Adrenal gland (tissue), 12 donors: ENCODE data around the gene NETO1. TPM values are rescaled to one million over a fixed set of nuclear protein-coding genes. Genes with fewer than 3 reads are reported as not detected.

Experiments
- DNase-seq, 7 donors: peaks; one replicate each; pipeline ENCODE4 v3.0.0-alpha.2; 2019 to 2020
- H3K27ac ChIP-seq, 5 donors: fragments of 200-600 bp; sonication (generic) in 4 of 5; 1 replicate in 3 of 5; 2 replicates in 2 of 5; pipeline versions ENCODE4 v1.5.1 to v1.8.0; 2016 to 2020; ENCODE audit warnings: mild to moderate bottlenecking in 1 of 5
- H3K27me3 ChIP-seq: fragments of 200-600 bp; 2 replicates; pipeline ENCODE4 v1.8.0; 2021
- H3K36me3 ChIP-seq, 2 donors: fragments of 200-600 bp; replicated peaks in 1 of 2; 1 replicate in 1 of 2; 2 replicates in 1 of 2; pipeline versions ENCODE4 v1.5.1 to v1.8.0; 2018 to 2022
- H3K4me1 ChIP-seq, 2 donors: fragments of 200-600 bp; replicated peaks in 1 of 2; 1 replicate in 1 of 2; 2 replicates in 1 of 2; pipeline versions ENCODE4 v1.5.1 to v1.8.0; 2018 to 2021
- H3K4me3 ChIP-seq, 4 donors: fragments of 200-600 bp; sonication (generic) in 3 of 4; one replicate each; pipeline ENCODE4 v1.5.1; 2016 to 2018
- H3K9me3 ChIP-seq, 3 donors: fragments of 200-600 bp; sonication (generic) in 1 of 3; replicated peaks in 1 of 3; 1 replicate in 2 of 3; 2 replicates in 1 of 3; pipeline versions ENCODE4 v1.5.1 to v1.8.0; 2016 to 2021
- POLR2A ChIP-seq, 2 donors: fragments of 450-650 bp; IDR thresholded peaks; one replicate each; pipeline ENCODE4 v1.6.1; 2017; ENCODE audit warnings: antibody characterized with exemption in 2 of 2, mild to moderate bottlenecking in 2 of 2, moderate library complexity in 1 of 2
- WGBS, 4 donors: extraction: QIAGEN DNeasy Blood & Tissue Kit in 2 of 4; methylation state at CpG; one replicate each; pipeline versions ENCODE4 v1.1.5 to v1.1.7; 2013 to 2017; 5-methylcytosine and 5-hydroxymethylcytosine counted together
- intact Hi-C, 2 donors: fragments of 100-400 bp; cut with DNase I; formaldehyde crosslinking; loops; one replicate each; pipeline versions ENCODE4 v1.14.1 to v1.15.0; 2022 to 2023
- polyA plus RNA-seq, 3 donors: library from polyadenylated mRNA; stranded (reverse); fragments of 200-250 nt in 2 of 3; fragments of 350-450 nt in 1 of 3; fragmentation: Illumina TruSeq in 1 of 3; extraction: RNeasy Lipid Tissue Mini Kit (QIAGEN cat#74804) in 1 of 3; gene quantifications; one replicate each; pipeline ENCODE4 v1.2.3, GENCODE V29; 2013 to 2014
- total RNA-seq, 9 donors: library from RNA; depleted of rRNA in 4 of 9; stranded (reverse); fragments of >200 nt in 4 of 9; fragments of 120-200 nt in 1 of 9; fragmentation: NEBNext Ultra II Directional in 1 of 9; extraction: Animal tissue kit (Norgen Biotek cat#: 25700) in 1 of 9; gene quantifications; one replicate each; pipeline versions ENCODE4 v1.1.0 to v1.2.4, GENCODE V29; 2013 to 2023
- TF ChIP-seq, protein P1 (sequence below), 6 experiments: fragments of 450-650 bp in 4 of 6; fragments of 200-600 bp in 2 of 6; sonication (generic) in 1 of 6; IDR thresholded peaks; 1 replicate in 5 of 6; 2 replicates in 1 of 6; pipeline versions ENCODE4 v1.5.1 to v1.8.0; 2016 to 2021; ENCODE audit warnings: antibody characterized with exemption in 6 of 6, mild to moderate bottlenecking in 2 of 6, moderate library complexity in 1 of 6
- donor health status: healthy with polysubstance abuse.
- donor health status: Bipolar disorder and iron deficiency.
- donor health status: DM: yes; HTN: yes; CAD: no.
- donor health status: DM: no; HTN: no; CAD: no.
- donor health status: DM: no; HTN: no; CAD: no.
- donor health status: DM: yes; HTN: yes; CAD: no.

Gene NETO1
- total and polyA plus RNA-seq, 12 donors = 0.10 to 0.50 (median 0.14) TPM; not detected in 9

DNA sequence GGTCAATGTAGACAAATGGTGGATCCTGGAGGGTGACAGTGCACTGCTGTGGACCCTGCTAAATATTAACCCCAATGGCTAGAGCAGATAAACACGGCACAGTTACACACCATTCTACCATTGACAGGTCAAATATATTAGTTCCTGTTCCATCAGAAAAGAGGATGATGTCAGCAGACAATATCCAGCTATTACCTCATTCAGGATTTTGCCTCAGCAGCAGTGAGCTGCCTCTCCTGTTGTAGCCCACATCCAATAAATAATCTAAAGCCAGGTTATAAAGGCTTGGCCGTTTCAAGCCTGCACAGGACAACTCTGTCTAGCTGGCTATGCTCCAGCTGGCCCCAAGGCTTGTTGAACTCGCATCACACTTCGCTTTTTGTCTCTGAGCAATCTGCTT lies 31.6 kb upstream of the NETO1 start:
- Histone ChIP-seq H3K27ac (no peak overlapping the region), H3K27me3 (no peaks in the 10 kb centered on the region), H3K4me3 (no peak overlapping the region), H3K36me3 (no peaks in the 10 kb centered on the region), H3K4me1 (no peaks in the 10 kb centered on the region), H3K9me3 (no peaks in the 10 kb centered on the region)
- intact Hi-C loops = no loop called here
- no peak for TF ChIP-seq POLR2A (IDR thresholded peaks at IDR 0.05)
- TF ChIP-seq, protein P1, sequence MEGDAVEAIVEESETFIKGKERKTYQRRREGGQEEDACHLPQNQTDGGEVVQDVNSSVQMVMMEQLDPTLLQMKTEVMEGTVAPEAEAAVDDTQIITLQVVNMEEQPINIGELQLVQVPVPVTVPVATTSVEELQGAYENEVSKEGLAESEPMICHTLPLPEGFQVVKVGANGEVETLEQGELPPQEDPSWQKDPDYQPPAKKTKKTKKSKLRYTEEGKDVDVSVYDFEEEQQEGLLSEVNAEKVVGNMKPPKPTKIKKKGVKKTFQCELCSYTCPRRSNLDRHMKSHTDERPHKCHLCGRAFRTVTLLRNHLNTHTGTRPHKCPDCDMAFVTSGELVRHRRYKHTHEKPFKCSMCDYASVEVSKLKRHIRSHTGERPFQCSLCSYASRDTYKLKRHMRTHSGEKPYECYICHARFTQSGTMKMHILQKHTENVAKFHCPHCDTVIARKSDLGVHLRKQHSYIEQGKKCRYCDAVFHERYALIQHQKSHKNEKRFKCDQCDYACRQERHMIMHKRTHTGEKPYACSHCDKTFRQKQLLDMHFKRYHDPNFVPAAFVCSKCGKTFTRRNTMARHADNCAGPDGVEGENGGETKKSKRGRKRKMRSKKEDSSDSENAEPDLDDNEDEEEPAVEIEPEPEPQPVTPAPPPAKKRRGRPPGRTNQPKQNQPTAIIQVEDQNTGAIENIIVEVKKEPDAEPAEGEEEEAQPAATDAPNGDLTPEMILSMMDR (IDR thresholded peaks at IDR 0.05) = no peak
- DNase-seq = no peak
- WGBS, 4 donors = 36 to 46% (median 45%) methylated on average over 4 of the region's 4 CpGs

DNA sequence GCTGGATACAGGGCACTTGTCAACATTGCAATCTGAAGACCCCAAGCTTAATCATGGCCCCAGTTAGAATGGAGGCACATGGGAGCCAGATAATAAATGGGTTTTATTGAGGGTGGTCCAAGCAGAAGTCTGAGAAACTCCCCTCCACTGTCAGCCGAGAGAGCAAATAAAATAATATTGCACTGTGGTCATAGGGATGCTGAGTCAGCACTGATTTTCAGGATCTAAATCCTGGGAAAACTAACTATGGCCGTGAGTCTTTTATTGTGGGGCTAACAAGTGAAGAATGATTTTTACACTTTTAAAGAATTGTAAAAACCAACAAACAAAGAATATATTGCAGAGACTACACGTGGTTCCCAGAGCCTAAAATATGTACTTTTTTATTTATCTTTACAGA lies 31.1 kb upstream of the NETO1 start:
- intact Hi-C loops = no loop called here
- H3K27me3 ChIP-seq = no peaks in the 10 kb centered on the region
- no peaks in the 10 kb centered on the region for H3K4me1 ChIP-seq
- no peaks in the 10 kb centered on the region for H3K9me3 ChIP-seq
- no peaks in the 10 kb centered on the region for H3K36me3 ChIP-seq
- no peak for TF ChIP-seq POLR2A (IDR thresholded peaks at IDR 0.05)
- DNase-seq = no peak
- H3K27ac ChIP-seq = no peak overlapping the region
- no peak overlapping the region for H3K4me3 ChIP-seq
- 21 to 40% (median 38%) methylated on average over 3 of the region's 3 CpGs for WGBS, 4 donors

DNA sequence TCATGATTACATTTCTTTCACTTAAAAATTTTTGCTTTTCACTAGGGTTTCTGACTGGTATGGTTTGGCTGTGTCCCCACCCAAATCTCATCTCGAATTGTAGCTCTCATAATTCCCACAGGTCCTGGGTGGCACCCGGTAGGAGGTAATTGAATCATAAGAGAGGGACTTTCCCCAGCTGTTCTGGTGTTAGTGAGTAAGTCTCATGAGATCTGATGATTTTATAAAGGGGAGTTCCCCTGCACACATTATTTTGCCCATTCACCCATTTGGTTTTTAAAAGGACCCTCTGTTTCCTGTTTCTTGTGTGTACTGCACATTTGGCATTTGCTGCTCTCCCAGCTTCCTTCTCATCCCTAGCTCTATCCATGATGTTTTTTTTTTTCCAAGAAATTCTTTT lies 27.8 kb upstream of the NETO1 start:
- WGBS, 4 donors = 55 to 67% (median 62%) methylated on average over 2 of the region's 2 CpGs

DNA sequence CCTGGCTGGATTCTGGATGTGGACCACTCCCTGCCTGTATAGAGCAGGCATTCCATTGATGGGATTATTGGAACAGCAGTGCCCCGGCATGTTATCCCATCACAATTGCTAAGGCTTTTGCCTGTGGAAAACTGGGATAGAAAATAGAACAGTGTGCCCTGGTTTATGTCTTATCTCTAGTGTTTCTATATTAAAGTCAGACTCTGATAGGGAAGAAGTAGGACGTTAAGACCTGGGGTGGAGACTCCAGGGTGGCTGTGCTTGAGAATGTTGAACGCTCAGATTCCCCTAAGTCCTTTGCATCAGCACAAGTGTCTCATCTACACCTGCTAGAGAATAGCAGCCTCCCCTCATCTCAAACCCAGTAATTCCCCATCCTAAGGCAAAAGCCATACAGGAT lies 10.8 kb upstream of the NETO1 start:
- no peaks in the 10 kb centered on the region for H3K4me1 ChIP-seq
- H3K27ac ChIP-seq = no peak overlapping the region
- no peaks in the 10 kb centered on the region for H3K36me3 ChIP-seq
- H3K9me3 ChIP-seq = no peaks in the 10 kb centered on the region
- H3K27me3 ChIP-seq = no peaks in the 10 kb centered on the region
- DNase-seq = no peak
- no peak overlapping the region for H3K4me3 ChIP-seq
- TF ChIP-seq, protein P1 (IDR thresholded peaks at IDR 0.05) = no peak
- TF ChIP-seq POLR2A (IDR thresholded peaks at IDR 0.05) = no peak
- 61 to 78% (median 67%) methylated on average over 3 of the region's 3 CpGs for WGBS, 4 donors
- intact Hi-C loops = no loop called here

More for the DNA sequence above, 27.8 kb upstream of the NETO1 start:
- DNase-seq = no peak
- no peaks in the 10 kb centered on the region for H3K36me3 ChIP-seq
- no peak overlapping the region for H3K27ac ChIP-seq
- H3K9me3 ChIP-seq = no peaks in the 10 kb centered on the region
- H3K27me3 ChIP-seq = no peaks in the 10 kb centered on the region
- H3K4me3 ChIP-seq = no peak overlapping the region
- intact Hi-C loops = no loop called here
- no peaks in the 10 kb centered on the region for H3K4me1 ChIP-seq
- TF ChIP-seq, protein P1 (IDR thresholded peaks at IDR 0.05) = no peak
- no peak for TF ChIP-seq POLR2A (IDR thresholded peaks at IDR 0.05)

DNA sequence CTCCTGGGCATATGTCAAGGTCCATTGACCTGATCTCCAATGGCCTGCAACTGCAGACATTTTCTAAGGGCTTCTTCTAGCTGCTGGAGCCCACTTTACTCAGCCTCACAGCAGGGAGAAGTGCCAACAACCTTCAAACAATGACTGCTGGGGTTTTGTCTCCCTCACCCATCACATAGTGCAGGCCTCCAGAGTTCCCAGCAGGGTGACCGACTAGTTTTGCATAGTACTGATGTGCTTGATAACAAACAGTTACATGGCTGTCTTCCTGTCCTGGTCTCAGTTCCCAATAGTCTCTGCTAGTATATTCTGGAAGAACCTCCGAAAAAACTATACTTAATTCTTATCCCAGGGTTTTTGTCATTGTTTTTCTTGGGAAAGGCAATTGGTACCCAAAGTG lies 10.4 kb upstream of the NETO1 start:
- no peak for TF ChIP-seq POLR2A (IDR thresholded peaks at IDR 0.05)
- TF ChIP-seq, protein P1 (IDR thresholded peaks at IDR 0.05) = no peak
- H3K9me3 ChIP-seq = no peaks in the 10 kb centered on the region
- no peak for DNase-seq
- H3K4me1 ChIP-seq = no peaks in the 10 kb centered on the region
- no peak overlapping the region for H3K4me3 ChIP-seq
- H3K27me3 ChIP-seq = no peaks in the 10 kb centered on the region
- H3K27ac ChIP-seq = no peak overlapping the region
- no peaks in the 10 kb centered on the region for H3K36me3 ChIP-seq
- intact Hi-C loops = no loop called here
- 58 to 91% (median 66%) methylated on average over 1 to 2 of the region's 2 CpGs for WGBS, 4 donors
